GM21360 (cell line): ENCODE data around the gene TFF3.

Source experiments
- ATAC-seq: cut with Tn5 transposase; IDR thresholded peaks from one replicate; pipeline ENCODE4 v1.9.1; 2021; ENCODE audit warnings: mild to moderate bottlenecking, moderate library complexity; ENCODE audit not compliant: unreplicated experiment

Gene TFF3

DNA sequence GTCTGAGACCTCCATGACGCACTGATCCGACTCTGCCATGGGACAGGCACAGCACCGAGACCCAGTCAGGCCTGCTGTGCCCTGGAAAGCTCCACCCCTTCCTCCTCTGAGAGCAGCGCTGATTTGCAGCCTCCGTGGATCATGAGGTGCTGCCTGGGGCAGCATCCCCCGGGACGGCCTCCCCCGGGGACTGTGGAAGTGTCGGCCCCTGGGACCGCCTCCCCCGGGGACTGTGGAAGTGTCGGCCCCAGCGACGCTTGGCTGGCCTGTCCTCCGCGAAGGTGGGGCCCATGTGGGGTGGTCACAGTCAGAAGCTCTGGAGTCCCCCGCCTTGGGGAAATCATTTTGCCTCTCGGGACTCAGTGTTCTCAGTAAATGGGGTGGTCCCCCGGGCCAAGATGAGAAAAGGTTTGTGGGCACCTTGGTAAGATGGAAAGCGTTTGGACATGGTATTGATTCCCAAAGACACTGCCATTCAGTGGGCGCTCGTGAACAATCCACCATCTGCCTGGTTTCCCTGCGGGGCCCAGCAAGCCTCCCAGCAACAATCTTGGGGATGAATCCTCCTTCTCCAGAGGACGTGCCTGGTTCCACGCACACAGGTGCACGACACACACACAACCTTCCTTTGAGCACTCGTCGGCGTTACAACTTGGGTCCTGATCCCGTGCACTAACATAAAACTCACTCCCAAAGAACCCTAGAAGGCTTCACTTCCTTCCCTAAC lies 32.6 kb upstream of the TFF3 start:
- ATAC-seq, result no peak

- ATAC-seq, result no peak
Measured at GRCh38 chr21:42346866-42347600, 31.8 kb upstream of the TFF3 start.

DNA sequence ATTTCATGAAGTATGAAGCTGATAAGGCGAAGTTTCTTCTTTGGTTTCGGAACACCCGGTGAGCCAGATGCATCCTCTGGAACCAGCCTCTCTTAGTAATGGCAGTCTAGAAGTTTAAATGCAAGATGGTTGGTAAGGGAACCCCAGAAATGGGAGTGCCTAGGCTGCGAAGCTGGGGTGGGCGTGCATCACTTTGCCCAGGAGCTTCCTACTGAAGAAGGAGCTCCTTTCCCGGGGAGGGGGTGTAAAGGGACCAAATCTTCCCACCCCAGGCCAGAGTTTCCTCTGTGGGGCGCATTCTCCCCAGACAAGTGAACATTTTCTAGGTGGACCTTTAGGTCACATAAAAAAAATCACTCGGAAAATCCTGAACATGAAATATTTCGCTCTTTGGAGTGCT lies 31.2 kb upstream of the TFF3 start:
- ATAC-seq, result no peak

DNA sequence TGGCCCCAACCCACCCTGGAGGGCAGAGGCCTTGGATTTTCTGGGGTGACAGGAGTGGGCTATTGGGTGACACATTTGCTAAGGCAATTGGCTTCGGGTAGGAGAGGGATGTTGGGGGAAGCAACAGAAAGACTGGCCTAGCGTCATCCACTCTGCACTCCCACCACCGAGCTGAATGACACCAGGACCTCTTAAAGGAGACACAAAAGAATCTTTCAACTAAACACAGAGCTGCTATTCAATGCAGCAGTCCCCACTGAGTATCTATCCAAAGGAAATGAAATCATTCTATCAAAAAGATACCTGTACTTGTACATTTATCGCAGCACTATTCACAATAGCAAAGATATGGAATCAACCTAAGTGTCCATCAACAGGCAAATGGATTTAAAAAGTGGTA lies 29.4 kb upstream of the TFF3 start:
- no peak for ATAC-seq

DNA sequence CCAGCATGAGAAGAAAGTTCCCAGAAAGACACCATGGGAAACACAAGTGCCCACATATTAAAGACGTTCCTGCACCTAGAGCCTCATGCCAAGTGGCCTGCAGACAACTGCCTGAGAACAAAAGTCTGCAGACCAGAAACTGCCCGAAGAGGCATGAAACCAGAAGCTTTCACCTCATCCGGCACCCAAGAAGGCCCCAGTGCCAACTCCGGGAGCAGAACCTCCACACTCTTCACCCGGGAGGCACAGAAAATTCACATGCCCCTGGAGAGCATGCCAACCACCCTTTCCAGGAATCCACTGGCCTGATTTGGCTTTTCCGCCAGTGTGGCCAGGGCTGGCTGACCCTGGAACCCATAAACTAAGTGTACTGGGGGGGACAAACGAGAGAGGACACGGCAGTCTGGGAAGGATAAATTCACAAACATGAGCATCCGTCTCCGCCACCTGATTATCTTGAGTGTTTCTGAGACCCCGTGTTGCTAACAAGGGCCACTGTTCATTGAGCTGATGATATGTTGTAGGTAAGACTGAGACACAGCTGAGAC lies 28.8 kb upstream of the TFF3 start:
- ATAC-seq, result no peak

DNA sequence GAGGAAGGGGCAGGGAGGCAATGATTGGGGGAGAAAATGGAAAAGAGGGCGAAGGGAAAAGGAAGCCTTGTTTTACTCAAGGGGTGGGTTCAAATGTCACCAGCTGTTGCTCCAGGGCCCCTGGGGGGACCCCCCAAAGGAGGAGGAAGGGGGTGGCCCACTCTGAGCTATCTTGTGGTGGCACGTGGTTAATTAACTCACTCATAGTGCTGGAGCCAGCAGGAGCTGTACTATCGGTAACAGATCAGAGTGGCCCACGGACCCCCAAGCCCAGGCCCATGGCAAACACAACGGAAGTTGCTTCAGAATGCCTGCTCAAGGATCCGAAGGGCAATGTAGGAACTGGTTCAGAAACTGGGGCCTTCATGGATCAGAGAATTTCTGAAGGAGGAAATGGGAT lies 28.3 kb upstream of the TFF3 start:
- no peak for ATAC-seq

DNA sequence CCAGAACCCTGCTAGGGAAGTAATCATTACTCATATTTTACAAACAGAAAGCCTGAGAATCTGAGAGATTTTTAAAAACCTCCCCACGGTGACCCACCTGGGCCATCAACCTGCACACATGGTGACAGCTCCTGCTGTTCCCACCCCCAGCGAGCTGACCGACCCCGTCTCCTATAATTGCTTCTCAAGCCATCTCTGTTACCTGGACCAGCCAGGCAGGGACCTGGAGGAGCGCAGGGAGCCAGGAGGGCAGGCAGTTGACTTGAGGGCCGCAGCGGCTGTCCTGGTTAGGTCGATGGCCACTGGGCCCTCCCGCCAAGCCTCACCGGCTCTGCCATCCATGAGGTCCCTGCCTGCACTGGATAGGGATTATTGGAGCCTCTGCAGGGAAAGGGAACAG lies 27.9 kb upstream of the TFF3 start:
- no peak for ATAC-seq

DNA sequence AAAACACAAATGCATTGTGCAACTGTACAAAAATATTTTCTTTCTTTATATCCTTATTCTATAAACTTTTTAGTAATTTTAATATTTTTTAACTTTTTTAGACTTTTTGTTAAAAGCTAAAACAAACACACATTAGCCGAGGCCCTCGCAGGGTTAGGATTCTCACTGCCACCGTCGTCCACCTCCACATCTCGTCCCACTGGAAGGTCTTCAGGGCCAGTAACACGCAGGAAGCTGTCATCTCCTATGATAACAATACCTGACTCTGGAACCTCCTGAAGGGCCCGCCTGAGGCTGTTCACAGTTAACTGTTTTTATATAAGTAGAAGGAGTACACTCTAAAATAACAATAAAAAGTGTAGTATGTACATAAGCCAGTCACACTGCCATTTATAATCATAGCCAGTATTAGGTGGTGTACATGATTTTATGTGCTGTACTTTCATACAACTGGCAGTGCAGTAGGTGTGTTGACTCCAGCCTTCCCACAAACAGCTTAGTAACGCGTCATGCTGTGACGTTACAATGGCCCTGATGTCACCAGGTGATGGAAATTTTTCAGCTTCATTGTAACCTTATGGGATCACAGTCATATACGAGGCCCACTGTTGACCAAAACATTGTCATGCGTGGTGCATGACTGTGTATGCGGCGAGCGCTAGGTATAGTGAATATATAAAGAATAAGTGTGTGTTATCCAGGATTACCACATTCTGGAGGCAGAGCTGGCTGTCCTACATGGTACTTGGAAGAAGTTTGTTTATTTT lies 26.8 kb upstream of the TFF3 start:
- ATAC-seq, result no peak

- ATAC-seq, result no peak
Measured at GRCh38 chr21:42340187-42341050, 25.2 kb upstream of the TFF3 start.

DNA sequence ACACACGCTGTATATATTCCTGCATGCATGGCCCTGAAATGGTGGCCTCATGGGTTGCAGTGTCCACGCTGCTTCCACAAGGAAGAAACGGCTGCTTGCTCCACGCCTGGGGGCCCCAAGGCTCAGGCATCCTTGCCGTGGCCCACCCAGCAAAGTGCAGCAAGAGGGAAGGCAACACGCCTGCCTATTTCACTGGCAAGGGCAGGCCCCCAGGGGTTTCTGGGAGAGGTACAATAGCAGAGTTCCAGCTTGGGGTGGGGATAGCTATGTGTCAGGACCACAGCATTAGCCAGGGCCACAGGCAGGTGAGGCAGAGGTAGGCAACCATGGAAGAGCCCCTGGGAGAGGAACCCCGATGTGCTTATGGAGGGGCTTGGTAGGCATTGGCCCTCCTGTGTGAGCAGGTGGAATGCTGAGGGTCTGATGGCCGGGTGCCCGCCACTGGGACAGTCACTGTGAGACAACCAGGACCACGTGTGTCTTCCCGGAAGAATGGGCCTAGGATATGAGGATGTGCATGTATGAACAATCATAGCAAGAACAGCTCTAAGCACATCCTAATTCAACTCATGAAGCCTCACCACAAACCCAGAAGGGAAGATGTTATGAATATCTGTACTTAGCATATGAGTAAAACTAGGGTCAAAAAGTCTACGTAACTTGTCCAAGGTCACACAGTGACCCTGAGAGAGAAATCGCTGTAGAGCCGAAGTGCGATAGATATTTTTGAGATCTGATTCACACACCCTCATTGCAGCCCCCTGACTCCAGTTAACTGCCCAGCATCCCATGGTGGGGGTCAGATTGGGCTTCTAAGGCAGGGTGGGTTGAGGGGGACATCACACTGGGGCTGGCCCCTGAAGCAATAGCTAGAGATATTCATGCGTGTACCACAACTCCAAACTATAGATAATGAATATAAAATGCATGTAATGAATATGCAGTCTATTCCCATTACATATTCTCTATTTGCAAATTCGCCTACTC lies 23.8 kb upstream of the TFF3 start:
- no peak for ATAC-seq

DNA sequence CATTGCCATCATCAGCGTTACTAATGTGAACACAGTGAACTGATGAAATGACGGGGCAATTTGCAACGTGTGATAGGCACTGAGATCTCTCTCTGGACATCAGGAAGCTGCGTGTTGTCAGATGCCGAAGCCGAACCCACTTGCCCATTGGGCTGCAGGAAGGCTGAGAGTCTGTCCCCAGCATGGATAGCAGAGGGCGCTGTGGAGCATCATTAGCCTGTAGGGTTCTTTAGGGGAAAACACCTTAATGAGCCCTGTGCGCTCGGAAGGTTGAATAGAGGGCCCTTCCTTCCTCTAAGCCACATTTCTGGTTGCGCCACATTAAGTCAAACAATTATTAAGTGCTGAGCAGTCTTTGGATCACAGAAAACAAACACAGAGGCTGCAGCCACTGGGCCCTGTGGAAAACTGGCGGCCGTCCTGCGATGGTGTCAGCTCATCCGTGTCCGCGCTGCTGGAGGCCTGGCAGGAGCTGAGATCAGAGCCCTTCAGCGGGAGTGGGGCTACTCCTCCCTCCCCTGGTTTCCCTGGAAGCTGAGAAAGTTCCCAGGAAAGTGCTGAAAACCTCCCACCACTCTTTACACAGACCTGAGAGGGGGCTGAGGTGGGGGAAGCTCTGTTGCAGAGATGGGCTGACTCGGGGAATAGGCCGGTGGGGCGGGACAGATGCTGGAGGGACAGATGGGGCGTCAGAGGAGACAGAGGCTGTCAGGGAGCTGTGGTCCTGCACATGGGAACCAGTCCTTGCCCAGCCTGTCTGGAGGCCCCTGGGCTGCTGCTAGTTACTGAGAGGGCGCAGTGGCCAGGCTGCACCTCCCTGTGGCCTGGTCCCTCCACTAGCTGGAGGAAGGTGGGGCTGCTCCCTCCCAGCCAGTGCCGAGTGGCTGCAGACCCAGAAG lies 22.9 kb upstream of the TFF3 start:
- no peak for ATAC-seq

GRCh38 chr21:42337276-42337675 lies 22.1 kb upstream of the TFF3 start:
- no peak for ATAC-seq

DNA sequence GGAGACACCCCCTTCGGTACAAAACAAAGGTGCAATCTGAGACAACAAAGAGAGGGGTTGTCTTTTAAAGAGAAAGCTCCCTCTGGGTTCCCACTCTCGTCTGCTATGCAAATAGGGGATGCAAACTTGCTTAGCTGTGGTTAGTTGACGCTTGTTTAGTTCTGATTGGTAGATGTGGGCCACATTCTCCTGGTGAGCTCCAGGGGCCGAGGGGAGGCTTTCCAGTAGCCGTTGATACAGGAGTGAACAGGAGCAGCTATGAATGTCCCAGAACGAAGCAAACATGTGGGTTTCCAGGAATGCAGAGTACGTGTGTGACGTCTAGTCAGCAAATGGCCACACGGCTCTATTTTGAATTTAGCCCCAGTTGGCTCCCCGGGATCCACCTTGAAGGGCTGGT lies 20.8 kb upstream of the TFF3 start:
- no peak for ATAC-seq

DNA sequence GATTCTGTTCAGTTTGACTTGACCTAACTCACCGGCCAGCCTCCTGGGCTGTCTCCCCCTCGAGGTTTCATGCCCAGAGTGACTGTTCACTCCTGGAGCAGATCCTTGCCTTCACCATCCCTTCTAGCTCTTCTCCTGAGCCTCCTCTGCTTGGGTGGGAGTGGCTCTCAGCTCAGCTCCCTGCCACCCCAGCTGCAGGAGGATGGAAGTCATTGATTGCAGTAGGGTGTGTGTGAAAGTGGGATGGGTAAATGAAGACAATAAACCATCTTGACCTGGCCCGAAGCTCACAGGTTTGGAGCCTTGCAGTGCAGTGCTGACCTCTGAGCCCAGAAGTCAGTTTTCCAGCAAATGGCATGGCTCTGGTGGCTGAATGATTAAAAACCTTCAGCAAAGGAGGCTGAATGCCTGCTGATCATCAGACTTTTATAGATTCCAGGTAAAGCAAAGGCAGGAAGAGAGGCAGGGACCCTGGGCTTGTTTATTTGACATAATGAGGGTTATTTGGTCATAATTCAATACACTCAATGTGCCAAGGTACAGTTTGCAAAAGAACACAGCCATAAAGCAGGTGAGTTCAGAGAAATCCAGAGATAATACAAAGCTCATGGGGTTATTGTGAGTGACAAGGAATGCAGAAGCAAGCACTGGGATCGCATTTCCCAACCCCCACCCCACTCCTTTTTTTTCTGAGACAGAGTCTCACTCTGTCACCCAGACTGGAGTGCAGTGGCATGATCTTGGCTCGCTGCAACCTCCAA lies 17.5 kb upstream of the TFF3 start:
- no peak for ATAC-seq

- ATAC-seq, result no peak
Measured at GRCh38 chr21:42331660-42332059, 16.5 kb upstream of the TFF3 start.

DNA sequence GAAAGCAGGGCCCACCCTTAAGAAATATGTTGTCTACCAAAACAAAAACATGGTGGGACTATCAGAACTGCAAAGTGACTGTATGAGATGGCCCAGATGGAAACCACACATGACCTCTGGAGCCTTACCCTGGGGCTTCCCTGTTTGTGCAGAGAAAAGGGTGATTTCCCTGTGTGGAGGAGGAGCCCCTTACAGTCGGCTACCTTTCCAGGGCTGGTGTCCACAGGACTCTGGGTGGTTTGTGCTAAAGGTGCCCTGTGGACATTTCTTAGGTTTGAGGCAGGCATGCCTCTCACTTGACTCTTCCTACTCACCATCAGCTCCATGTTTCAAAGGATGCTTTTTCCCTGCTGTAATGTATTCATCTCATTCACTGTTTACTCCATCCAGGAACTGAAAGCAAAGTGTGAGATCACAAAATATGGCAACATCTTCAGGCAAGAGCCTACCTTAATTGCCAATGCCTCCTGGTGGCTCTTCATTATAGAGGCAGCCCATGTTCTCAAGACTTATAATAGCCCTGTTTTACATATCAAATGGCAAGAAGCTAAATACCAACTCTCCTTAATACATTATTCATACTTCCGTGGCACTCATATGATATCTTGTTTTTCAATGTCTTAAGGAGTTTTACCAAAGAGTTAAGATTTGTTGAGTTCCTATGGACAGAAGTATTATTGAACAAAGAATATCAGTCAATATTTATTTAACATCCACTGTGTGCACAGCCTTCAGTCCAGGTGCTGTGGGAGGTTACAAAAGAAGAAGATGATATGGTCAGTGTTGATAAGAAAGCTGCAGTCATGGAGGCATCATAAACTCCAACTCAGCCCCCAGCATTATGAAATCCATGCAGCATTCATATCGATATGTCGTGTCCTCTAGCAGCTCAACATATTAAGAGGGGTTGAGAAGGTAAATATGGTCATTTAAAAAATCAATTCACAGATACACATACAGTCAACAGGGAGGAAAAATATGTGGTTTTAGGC lies 15.5 kb upstream of the TFF3 start:
- no peak for ATAC-seq

DNA sequence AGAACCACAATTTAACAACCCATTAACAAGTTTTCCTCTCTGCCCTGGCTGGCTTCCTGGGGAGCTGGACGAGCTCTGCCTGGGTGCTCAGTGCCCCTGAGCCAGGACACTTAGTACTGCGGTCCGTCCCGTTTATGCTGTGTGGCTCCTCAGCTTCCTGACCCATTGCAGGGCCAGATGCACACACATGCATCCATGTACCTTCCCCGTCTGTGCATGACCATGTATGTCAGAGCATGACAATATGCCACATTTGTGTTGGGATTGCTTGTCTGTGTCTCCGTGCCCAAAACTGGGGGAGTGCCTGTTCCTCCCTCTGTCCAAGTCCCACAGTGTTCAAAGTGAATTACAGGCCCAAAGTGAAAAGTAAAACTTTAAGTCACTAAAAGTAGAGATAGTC lies 9.7 kb upstream of the TFF3 start:
- no peak for ATAC-seq
